Rectal smooth muscle tissue (tissue), 1 donor: ENCODE results near the gene NR4A3.
"Not testable (repeated sequence)": the region's sequence is repeated elsewhere in the genome, so short reads cannot be mapped to it uniquely, and the experiment has no call there.

Experiments
- H3K27ac ChIP-seq: one replicate; pipeline ENCODE4 v1.7.0; 2013; ENCODE audit warnings: low read depth, low read length, inconsistent platforms
- H3K27me3 ChIP-seq: one replicate; pipeline ENCODE4 v1.7.0; 2013; ENCODE audit warnings: low read length; ENCODE audit not compliant: control insufficient read depth, insufficient read depth
- H3K36me3 ChIP-seq: one replicate; pipeline ENCODE4 v1.7.0; 2013; ENCODE audit warnings: low read length; ENCODE audit not compliant: control insufficient read depth, insufficient read depth
- H3K4me1 ChIP-seq: one replicate; pipeline ENCODE4 v1.7.0; 2013; ENCODE audit warnings: low read length; ENCODE audit not compliant: control insufficient read depth, insufficient read depth
- H3K4me3 ChIP-seq: one replicate; pipeline ENCODE4 v1.7.0; 2013; ENCODE audit warnings: low read length
- H3K9ac ChIP-seq: one replicate; pipeline ENCODE4 v1.7.0; 2013; ENCODE audit warnings: low read length

Gene NR4A3

DNA sequence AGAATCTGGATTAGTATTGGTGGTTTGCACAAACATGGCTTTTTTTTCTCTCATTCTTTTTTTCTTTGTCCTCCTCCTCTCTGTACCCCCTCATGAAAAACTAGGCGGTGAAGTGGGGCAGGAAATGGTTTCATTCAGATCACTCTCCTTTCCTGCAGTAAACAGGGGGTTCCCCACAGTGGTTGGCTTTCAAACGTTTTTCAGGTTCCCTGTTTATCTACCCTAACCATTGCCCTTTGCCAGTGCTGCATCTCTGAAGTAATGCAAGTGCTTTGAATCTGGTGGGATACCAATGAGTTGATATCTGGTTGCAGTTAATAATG lies 29.8 kb downstream of the NR4A3 start:
- H3K4me1 ChIP-seq, result no peaks in the 10 kb centered on the region
- no peak overlapping the region for H3K4me3 ChIP-seq
- no peaks in the 10 kb centered on the region for H3K27me3 ChIP-seq
- H3K27ac ChIP-seq, result no peak overlapping the region
- H3K36me3 ChIP-seq, result peaks cover 4% of the 10 kb centered on the region
- no peak overlapping the region for H3K9ac ChIP-seq

DNA sequence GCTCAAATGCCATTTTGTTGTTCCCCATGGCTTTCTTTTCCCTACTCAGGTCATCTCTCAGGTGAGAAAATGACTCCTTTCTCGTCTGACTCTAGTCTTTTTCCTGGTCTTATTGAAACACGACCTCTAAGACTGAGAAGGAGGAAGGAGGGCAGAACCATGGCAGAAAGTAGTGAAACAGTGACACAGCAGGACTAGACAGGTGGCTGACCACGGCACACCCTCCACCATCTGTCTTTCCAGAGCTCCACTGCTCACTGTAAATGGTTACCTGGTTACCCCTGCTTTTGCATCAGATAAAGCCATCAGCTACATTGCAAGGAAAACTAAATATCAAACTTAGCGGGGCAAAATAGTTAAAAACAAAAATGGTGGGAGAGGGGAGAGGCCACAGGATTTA lies 30.9 kb downstream of the NR4A3 start:
- Histone ChIP-seq H3K4me3 (no peak overlapping the region), H3K27me3 (no peaks in the 10 kb centered on the region), H3K27ac (no peak overlapping the region), H3K9ac (no peak overlapping the region), H3K36me3 (peaks cover 3% of the 10 kb centered on the region), H3K4me1 (no peaks in the 10 kb centered on the region)

GRCh38 chr9:99855467-99856176 lies 33.9 kb downstream of the NR4A3 start:
- Histone ChIP-seq H3K4me1 (no peaks in the 10 kb centered on the region), H3K27me3 (no peaks in the 10 kb centered on the region), H3K27ac (no peak overlapping the region), H3K36me3 (no peaks in the 10 kb centered on the region), H3K9ac (no peak overlapping the region), H3K4me3 (no peak overlapping the region)

DNA sequence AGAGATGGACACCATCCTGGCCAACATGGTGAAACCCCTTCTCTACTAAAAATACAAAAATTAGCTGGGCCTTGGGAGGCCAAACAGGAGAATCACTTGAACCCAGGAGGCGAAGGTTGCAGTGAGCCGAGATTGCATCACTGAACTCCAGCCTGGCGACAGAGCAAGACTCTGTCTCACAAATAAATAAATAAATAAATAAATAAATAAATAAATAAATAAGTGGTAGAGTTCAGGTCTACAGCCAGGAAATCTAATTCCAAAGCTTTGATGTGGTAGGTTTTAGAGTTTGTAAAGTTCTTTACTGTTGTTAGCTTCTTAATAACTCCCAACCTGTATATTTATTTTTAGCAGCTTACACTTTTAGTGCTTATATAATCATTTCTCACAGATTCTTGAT lies 35.9 kb downstream of the NR4A3 start:
- H3K9ac ChIP-seq, H3K4me1 ChIP-seq, H3K36me3 ChIP-seq, H3K27ac ChIP-seq, H3K4me3 ChIP-seq, H3K27me3 ChIP-seq: not testable (repeated sequence)

DNA sequence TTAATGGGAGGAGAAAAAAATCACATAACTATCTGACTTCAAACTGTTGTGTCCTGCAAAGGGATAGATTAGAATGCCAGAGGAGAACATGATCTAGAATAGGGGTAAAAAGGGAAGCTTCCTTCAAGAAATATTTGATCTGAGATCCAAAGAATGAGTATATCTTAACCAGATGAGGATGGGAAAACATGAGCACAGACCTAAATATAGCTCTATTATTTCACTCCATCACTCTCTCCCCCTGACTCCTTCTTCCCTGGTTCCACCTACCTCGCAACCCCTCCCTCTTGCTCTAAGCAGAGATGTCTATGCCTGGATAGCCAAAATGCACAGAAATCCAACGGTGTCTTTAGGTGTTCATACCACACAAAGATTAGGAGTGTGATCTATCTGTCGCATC lies 36.4 kb downstream of the NR4A3 start:
- H3K27ac ChIP-seq, result no peak overlapping the region
- no peaks in the 10 kb centered on the region for H3K4me1 ChIP-seq
- no peak overlapping the region for H3K4me3 ChIP-seq
- H3K27me3 ChIP-seq, result no peaks in the 10 kb centered on the region
- H3K36me3 ChIP-seq, result no peaks in the 10 kb centered on the region
- H3K9ac ChIP-seq, result no peak overlapping the region

- Histone ChIP-seq H3K27ac (no peak overlapping the region), H3K36me3 (no peaks in the 10 kb centered on the region), H3K27me3 (no peaks in the 10 kb centered on the region), H3K4me1 (no peaks in the 10 kb centered on the region), H3K9ac (no peak overlapping the region), H3K4me3 (no peak overlapping the region)
These were observed 37.7 kb downstream of the NR4A3 start for GRCh38 chr9:99859243-99859980.

DNA sequence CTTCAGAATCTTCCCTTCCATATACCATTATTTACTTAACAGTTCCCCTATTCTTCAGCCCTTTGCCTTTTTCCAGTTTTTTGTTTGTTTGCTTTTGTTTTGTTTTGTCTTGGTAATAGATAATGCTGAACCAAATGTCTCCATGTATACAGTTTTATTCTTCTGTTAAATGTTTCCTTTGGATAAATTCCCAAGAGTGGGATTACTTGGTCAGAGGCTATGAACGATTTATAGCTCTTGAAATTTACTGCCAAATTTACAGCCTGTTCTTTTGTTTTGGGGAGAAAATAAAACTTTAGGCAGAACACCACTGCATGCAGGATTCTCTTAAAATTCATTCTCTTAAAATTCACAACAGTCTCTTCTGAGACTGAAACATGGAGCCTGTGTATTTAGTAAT lies 38.6 kb downstream of the NR4A3 start:
- Histone ChIP-seq H3K36me3 (no peaks in the 10 kb centered on the region), H3K4me1 (no peaks in the 10 kb centered on the region), H3K27ac (no peak overlapping the region), H3K4me3 (no peak overlapping the region), H3K27me3 (no peaks in the 10 kb centered on the region), H3K9ac (no peak overlapping the region)

DNA sequence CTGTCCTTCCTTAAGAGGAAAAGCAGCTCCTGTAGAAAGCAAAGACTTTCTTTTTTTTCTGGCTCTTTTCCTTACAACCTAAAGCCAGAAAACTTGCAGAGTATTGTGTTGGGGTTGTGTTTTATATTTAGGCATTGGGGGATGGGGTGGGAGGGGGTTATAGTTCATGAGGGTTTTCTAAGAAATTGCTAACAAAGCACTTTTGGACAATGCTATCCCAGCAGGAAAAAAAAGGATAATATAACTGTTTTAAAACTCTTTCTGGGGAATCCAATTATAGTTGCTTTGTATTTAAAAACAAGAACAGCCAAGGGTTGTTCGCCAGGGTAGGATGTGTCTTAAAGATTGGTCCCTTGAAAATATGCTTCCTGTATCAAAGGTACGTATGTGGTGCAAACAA lies 42.3 kb downstream of the NR4A3 start:
- no peaks in the 10 kb centered on the region for H3K27me3 ChIP-seq
- no peaks in the 10 kb centered on the region for H3K36me3 ChIP-seq
- no peak overlapping the region for H3K9ac ChIP-seq
- no peak overlapping the region for H3K4me3 ChIP-seq
- no peaks in the 10 kb centered on the region for H3K4me1 ChIP-seq
- H3K27ac ChIP-seq, result no peak overlapping the region

GRCh38 chr9:99866398-99866797 lies 44.7 kb downstream of the NR4A3 start:
- Histone ChIP-seq H3K9ac (no peak overlapping the region), H3K4me1 (no peaks in the 10 kb centered on the region), H3K27me3 (no peaks in the 10 kb centered on the region), H3K4me3 (no peak overlapping the region), H3K36me3 (no peaks in the 10 kb centered on the region), H3K27ac (no peak overlapping the region)

DNA sequence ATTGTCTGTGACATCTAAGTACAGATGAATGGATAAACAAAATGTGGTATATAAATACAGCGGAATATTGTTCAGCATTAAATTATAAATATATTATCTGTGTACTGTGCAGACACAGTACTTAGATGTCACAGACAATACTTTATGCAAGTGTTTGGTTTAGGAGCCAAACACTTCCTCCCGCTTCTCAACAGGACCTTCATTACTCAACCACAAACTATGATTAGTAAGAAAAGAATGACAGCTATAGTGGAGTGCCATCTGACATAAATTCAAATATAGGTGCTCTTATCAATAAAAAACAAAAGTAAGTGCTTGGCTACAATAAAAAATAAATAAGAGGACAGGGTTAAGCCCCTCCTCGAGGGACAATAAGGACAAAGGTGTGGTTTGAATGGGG lies 45.9 kb downstream of the NR4A3 start:
- no peaks in the 10 kb centered on the region for H3K27me3 ChIP-seq
- no peak overlapping the region for H3K27ac ChIP-seq
- no peaks in the 10 kb centered on the region for H3K4me1 ChIP-seq
- no peaks in the 10 kb centered on the region for H3K36me3 ChIP-seq
- no peak overlapping the region for H3K9ac ChIP-seq
- H3K4me3 ChIP-seq, result no peak overlapping the region

DNA sequence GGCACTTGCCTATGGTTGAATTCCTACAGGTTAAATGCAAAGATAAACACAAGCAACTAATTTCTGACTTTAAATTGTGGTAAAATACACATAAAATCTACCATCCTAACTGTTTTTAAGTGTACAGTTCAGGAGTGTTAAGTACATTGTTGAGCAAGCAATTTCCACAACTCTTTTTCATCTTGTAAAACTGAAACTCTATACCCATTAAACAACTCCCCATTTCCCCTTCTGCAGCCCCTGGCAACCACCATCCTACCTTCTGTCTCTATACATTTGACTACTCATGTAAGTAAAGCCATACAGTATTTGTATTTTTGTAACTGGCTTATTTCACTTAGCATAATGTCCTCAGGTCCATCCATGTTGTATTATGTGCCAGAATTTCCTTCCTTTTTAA lies 46.3 kb downstream of the NR4A3 start:
- Histone ChIP-seq H3K27me3 (no peaks in the 10 kb centered on the region), H3K27ac (no peak overlapping the region), H3K4me1 (no peaks in the 10 kb centered on the region), H3K4me3 (no peak overlapping the region), H3K9ac (no peak overlapping the region), H3K36me3 (no peaks in the 10 kb centered on the region)

DNA sequence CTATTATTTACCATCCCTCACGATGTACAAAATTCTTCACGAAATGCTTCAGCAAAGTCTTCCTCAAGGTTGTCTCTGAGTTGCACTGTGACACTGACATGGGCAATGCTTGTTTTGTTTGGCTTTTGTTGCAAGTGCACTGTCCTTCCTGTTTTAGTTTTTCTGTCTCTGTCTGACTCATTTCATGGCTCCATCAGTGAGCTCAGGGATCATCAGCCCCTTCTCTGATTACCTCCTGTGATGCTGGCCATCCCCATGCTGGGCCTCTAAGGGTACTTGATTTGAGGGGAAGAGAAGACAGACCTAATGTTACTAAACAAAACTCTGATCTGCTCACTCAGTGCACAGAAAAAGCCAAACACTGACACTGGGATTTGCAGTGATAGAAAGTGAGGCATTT lies 47.2 kb downstream of the NR4A3 start:
- Histone ChIP-seq H3K27ac (no peak overlapping the region), H3K27me3 (no peaks in the 10 kb centered on the region), H3K4me1 (no peaks in the 10 kb centered on the region), H3K4me3 (no peak overlapping the region), H3K36me3 (no peaks in the 10 kb centered on the region), H3K9ac (no peak overlapping the region)

GRCh38 chr9:99870126-99870525 lies 48.4 kb downstream of the NR4A3 start:
- Histone ChIP-seq H3K4me1 (no peaks in the 10 kb centered on the region), H3K27me3 (no peaks in the 10 kb centered on the region), H3K9ac (no peak overlapping the region), H3K4me3 (no peak overlapping the region), H3K27ac (no peak overlapping the region), H3K36me3 (no peaks in the 10 kb centered on the region)
